GM12875 (cell line): ENCODE data around the gene USH2A.

Experiments used
- H3K4me3 ChIP-seq: one replicate; pipeline ENCODE4 v1.5.1; 2011; ENCODE audit warnings: low read depth, low read length, control low read depth
- CTCF ChIP-seq: IDR thresholded peaks from 2 replicates; pipeline ENCODE4 v1.5.1; 2011; ENCODE audit warnings: low read depth, mild to moderate bottlenecking, control low read depth, inconsistent platforms, low read length, moderate library complexity, borderline replicate concordance; ENCODE audit not compliant: insufficient read depth

Gene USH2A

GRCh38 chr1:216181590-216181989 is 241.7 kb downstream of the USH2A start:
- no peak overlapping the region for H3K4me3 ChIP-seq
- no peak for TF ChIP-seq CTCF

GRCh38 chr1:216178281-216178680 is 245.0 kb downstream of the USH2A start:
- TF ChIP-seq CTCF: no peak
- no peak overlapping the region for H3K4me3 ChIP-seq

- no peak for TF ChIP-seq CTCF
- H3K4me3 ChIP-seq: no peak overlapping the region
These were observed 246.3 kb downstream of the USH2A start for GRCh38 chr1:216176970-216177369.

GRCh38 chr1:216175714-216176113 is 247.5 kb downstream of the USH2A start:
- no peak overlapping the region for H3K4me3 ChIP-seq
- 0 out of 2 replicates have a peak, but pooled peaks have one; percentile 1 for TF ChIP-seq CTCF

GRCh38 chr1:216173376-216173995 is 249.8 kb downstream of the USH2A start:
- no peak overlapping the region for H3K4me3 ChIP-seq
- no peak for TF ChIP-seq CTCF

GRCh38 chr1:216169351-216169750 is 253.9 kb downstream of the USH2A start:
- no peak for TF ChIP-seq CTCF
- no peak overlapping the region for H3K4me3 ChIP-seq

- no peak for TF ChIP-seq CTCF
- H3K4me3 ChIP-seq: no peak overlapping the region
These were observed 254.7 kb downstream of the USH2A start for GRCh38 chr1:216168546-216168945.
